Measurements from ENCODE around the gene ANKRD13D.

Gene ANKRD13D

GRCh38 chr11:67271541-67272284 is 17.4 kb upstream of the ANKRD13D start:
- DNase-seq, result peak; percentile 64
- in situ Hi-C loops (cut with MboI; ENCODE audit: low pct_unique_long_range_greater_than_20kb, low sequenced_read_pairs), result no loop called here

- DNase-seq, result no peak
- in situ Hi-C loops (cut with MboI; ENCODE audit: low pct_unique_long_range_greater_than_20kb, low sequenced_read_pairs), result no loop called here
Measured at GRCh38 chr11:67272327-67273259, 16.5 kb upstream of the ANKRD13D start.

- no peak for DNase-seq
- in situ Hi-C loops (cut with MboI; ENCODE audit: low pct_unique_long_range_greater_than_20kb, low sequenced_read_pairs), result no loop called here
Measured at GRCh38 chr11:67273260-67273990, 15.7 kb upstream of the ANKRD13D start.

GRCh38 chr11:67274768-67275605 is 14.1 kb upstream of the ANKRD13D start:
- no peak for DNase-seq
- in situ Hi-C loops (cut with MboI; ENCODE audit: low pct_unique_long_range_greater_than_20kb, low sequenced_read_pairs), result no loop called here

- in situ Hi-C loops (cut with MboI; ENCODE audit: low pct_unique_long_range_greater_than_20kb, low sequenced_read_pairs), result no loop called here
- DNase-seq, result no peak
Measured at GRCh38 chr11:67275606-67276409, 13.3 kb upstream of the ANKRD13D start.

- DNase-seq, result peak; percentile 97
- in situ Hi-C loops (cut with MboI; ENCODE audit: low pct_unique_long_range_greater_than_20kb, low sequenced_read_pairs), result no loop called here
Measured at GRCh38 chr11:67276781-67277230, 12.3 kb upstream of the ANKRD13D start.

- in situ Hi-C loops (cut with MboI; ENCODE audit: low pct_unique_long_range_greater_than_20kb, low sequenced_read_pairs), result no loop called here
- peak; percentile 100 for DNase-seq
Measured at GRCh38 chr11:67277231-67277961, 11.7 kb upstream of the ANKRD13D start.

GRCh38 chr11:67278135-67278938 is 10.8 kb upstream of the ANKRD13D start:
- no peak for DNase-seq
- in situ Hi-C loops (cut with MboI; ENCODE audit: low pct_unique_long_range_greater_than_20kb, low sequenced_read_pairs), result no loop called here

GRCh38 chr11:67278939-67279588 is 10.0 kb upstream of the ANKRD13D start:
- no peak for DNase-seq
- in situ Hi-C loops (cut with MboI; ENCODE audit: low pct_unique_long_range_greater_than_20kb, low sequenced_read_pairs), result no loop called here

- DNase-seq, result no peak
- in situ Hi-C loops (cut with MboI; ENCODE audit: low pct_unique_long_range_greater_than_20kb, low sequenced_read_pairs), result no loop called here
Measured at GRCh38 chr11:67279589-67280340, 9.3 kb upstream of the ANKRD13D start.

- in situ Hi-C loops (cut with MboI; ENCODE audit: low pct_unique_long_range_greater_than_20kb, low sequenced_read_pairs), result no loop called here
- no peak for DNase-seq
Measured at GRCh38 chr11:67280341-67280787, 8.7 kb upstream of the ANKRD13D start.

- in situ Hi-C loops (cut with MboI; ENCODE audit: low pct_unique_long_range_greater_than_20kb, low sequenced_read_pairs), result no loop called here
- no peak for DNase-seq
Measured at GRCh38 chr11:67280788-67281551, 8.1 kb upstream of the ANKRD13D start.

GRCh38 chr11:67281552-67282150 is 7.5 kb upstream of the ANKRD13D start:
- in situ Hi-C loops (cut with MboI; ENCODE audit: low pct_unique_long_range_greater_than_20kb, low sequenced_read_pairs), result no loop called here

GRCh38 chr11:67282155-67282875 is 6.8 kb upstream of the ANKRD13D start:
- no peak for DNase-seq
- in situ Hi-C loops (cut with MboI; ENCODE audit: low pct_unique_long_range_greater_than_20kb, low sequenced_read_pairs), result no loop called here

More at GRCh38 chr11:67281552-67282150, 7.5 kb upstream of the ANKRD13D start:
- no peak for DNase-seq
